ENCODE results near the gene KCTD15. TPM values are rescaled to one million over a fixed set of nuclear protein-coding genes. Genes with fewer than 3 reads are reported as not detected.

KCTD15 gene
- total RNA-seq, 2 donors from 2014 or later: 36.6 to 61.8 TPM

DNA sequence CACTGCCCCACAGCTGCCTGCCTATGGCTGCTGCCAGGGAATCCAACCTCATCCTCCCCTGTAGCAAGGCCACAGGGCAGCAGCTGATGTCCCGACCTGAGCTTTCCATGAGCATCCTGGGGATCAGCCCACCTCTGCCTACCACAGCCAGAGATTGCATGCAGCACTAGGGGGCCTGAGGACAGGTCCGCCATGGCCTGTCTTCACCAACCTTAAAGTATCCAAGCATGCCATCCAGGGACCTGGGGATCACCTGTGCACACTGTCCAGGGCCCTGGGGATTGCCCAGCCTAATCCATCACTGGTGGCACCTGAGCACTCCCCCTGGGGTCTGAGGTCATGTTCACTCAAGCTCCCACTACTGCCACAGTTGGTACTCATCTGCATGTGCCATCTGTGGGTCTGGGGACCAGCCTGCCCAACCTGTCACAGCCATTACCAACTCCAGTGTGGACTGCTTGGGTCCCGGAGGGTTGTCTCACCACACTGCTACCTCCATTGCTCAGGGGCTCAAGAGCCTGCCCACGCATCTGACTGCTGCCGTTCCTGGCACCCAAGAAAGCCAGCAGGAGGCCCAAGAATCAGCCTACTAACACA lies 53.0 kb downstream of the KCTD15 start:
- Histone ChIP-seq H3K4me1 (ENCODE audit: control insufficient read depth, insufficient read depth, low read length) (no peaks in the 10 kb centered on the region), H3K9ac (ENCODE audit: extremely low read depth, low read length, poor library complexity, severe bottlenecking) (no peak overlapping the region), H3K4me3 (ENCODE audit: low read length) (no peak overlapping the region), H3K27me3 (ENCODE audit: control insufficient read depth, insufficient read depth, low read length, poor library complexity, severe bottlenecking) (no peaks in the 10 kb centered on the region), H3K27ac (ENCODE audit: low read depth, low read length) (no peak overlapping the region), H3K9me3 (ENCODE audit: control insufficient read depth, low read length) (no peaks in the 10 kb centered on the region), H3K36me3 (ENCODE audit: control insufficient read depth, insufficient read depth, low read length) (no peaks in the 10 kb centered on the region)
- peaks cover 2% of the 10 kb centered on the region for H3K9me3 Mint-ChIP-seq
- 85 to 90% methylated on average over 2 to 5 of the region's 5 CpGs for WGBS, 2 experiments (ENCODE audit: insufficient coverage in 1 of 2, insufficient read length in 1 of 2)
- H3K27me3 Mint-ChIP-seq (ENCODE audit: insufficient read depth): no peaks in the 10 kb centered on the region
- H3K27ac Mint-ChIP-seq: no peak overlapping the region
- no peak for DNase-seq
- TF ChIP-seq, protein P1, sequence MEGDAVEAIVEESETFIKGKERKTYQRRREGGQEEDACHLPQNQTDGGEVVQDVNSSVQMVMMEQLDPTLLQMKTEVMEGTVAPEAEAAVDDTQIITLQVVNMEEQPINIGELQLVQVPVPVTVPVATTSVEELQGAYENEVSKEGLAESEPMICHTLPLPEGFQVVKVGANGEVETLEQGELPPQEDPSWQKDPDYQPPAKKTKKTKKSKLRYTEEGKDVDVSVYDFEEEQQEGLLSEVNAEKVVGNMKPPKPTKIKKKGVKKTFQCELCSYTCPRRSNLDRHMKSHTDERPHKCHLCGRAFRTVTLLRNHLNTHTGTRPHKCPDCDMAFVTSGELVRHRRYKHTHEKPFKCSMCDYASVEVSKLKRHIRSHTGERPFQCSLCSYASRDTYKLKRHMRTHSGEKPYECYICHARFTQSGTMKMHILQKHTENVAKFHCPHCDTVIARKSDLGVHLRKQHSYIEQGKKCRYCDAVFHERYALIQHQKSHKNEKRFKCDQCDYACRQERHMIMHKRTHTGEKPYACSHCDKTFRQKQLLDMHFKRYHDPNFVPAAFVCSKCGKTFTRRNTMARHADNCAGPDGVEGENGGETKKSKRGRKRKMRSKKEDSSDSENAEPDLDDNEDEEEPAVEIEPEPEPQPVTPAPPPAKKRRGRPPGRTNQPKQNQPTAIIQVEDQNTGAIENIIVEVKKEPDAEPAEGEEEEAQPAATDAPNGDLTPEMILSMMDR (conservative IDR thresholded peaks at IDR 0.05): no peak
- no peaks in the 10 kb centered on the region for H3K4me1 Mint-ChIP-seq
- H3K4me3 Mint-ChIP-seq: no peak overlapping the region
- no peaks in the 10 kb centered on the region for H3K36me3 Mint-ChIP-seq (ENCODE audit: low read depth)

DNA sequence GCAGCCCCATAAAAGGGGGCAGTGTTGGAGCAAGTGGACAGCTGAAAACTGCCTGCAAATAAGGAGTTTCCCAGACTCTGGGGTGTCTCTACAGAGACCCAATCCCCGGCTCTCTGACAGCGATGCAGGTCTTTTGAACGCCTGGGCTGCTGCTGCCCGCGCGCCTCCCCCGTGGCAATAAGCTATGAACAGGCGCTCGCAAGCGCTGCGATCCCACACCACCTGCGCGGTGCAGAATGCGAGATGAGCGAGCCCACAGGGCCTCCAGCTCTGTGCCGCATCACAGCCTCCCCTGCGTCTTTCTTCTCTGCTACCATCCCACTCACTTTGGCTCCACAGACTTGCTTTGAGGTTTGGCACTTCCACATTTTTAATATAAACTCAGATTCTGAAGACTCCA lies 62.3 kb downstream of the KCTD15 start:
- H3K9me3 ChIP-seq (ENCODE audit: control insufficient read depth, low read length): no peaks in the 10 kb centered on the region
- Mint-ChIP-seq H3K4me3 (no peak overlapping the region), H3K4me1 (no peaks in the 10 kb centered on the region), H3K36me3 (ENCODE audit: low read depth) (no peaks in the 10 kb centered on the region), H3K27me3 (ENCODE audit: insufficient read depth) (peaks cover 3% of the 10 kb centered on the region), H3K27ac (no peak overlapping the region), H3K9me3 (no peaks in the 10 kb centered on the region)
- TF ChIP-seq, protein P1 (conservative IDR thresholded peaks at IDR 0.05): no peak
- no peak for DNase-seq
- H3K27me3 ChIP-seq (ENCODE audit: control insufficient read depth, insufficient read depth, low read length, poor library complexity, severe bottlenecking): no peaks in the 10 kb centered on the region
- H3K4me3 ChIP-seq (ENCODE audit: low read length): no peak overlapping the region
- H3K4me1 ChIP-seq (ENCODE audit: control insufficient read depth, insufficient read depth, low read length): no peaks in the 10 kb centered on the region
- H3K36me3 ChIP-seq (ENCODE audit: control insufficient read depth, insufficient read depth, low read length): no peaks in the 10 kb centered on the region
- no peak overlapping the region for H3K27ac ChIP-seq (ENCODE audit: low read depth, low read length)
- 96% methylated on average over 16 to 17 of the region's 17 CpGs for WGBS, 2 experiments (ENCODE audit: insufficient coverage in 1 of 2, insufficient read length in 1 of 2)
- no peak overlapping the region for H3K9ac ChIP-seq (ENCODE audit: extremely low read depth, low read length, poor library complexity, severe bottlenecking)

DNA sequence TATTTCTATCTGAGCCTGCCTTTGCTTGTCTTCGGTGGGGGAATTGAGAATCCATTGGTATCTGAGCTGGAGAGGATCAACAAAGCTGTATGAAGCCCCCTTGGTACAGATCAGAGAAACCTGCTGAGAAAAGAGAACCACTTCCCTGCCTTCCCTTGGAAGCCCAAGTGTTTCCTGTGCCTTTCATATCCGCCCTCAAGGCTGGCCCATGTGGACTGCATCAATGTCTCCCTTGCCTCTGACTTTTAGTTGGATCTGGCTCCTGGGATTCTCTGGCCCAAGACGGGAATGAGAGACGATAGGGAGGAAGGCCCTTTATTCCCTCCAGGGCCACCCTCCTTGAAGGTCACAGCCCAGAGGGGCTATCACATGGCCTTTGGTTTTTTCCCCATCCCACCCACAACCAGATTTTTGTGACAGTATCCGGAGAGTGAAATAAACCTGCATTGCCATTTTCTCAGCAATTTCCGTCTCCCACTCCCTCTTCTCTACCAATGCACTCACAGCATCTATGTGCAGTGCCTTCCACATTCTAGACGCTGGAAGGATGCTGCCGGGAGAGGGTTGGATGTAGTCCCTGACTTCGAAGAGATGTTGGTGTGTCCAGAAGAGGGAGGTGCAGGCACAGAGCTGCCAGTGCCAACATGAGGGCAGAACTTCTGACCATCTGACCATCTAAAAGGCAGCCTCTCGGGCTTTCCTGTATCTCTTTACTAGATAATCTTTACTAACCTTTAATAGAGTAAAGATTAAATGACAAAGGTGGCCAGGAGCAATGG lies 63.8 kb downstream of the KCTD15 start:
- H3K9me3 Mint-ChIP-seq: no peaks in the 10 kb centered on the region
- TF ChIP-seq, protein P1 (conservative IDR thresholded peaks at IDR 0.05): peak; percentile 23

More for the DNA sequence above, 63.8 kb downstream of the KCTD15 start:
- no peak overlapping the region for H3K27ac ChIP-seq (ENCODE audit: low read depth, low read length)
- Mint-ChIP-seq H3K4me3 (no peak overlapping the region), H3K4me1 (no peaks in the 10 kb centered on the region), H3K27me3 (ENCODE audit: insufficient read depth) (peaks cover 3% of the 10 kb centered on the region), H3K36me3 (ENCODE audit: low read depth) (no peaks in the 10 kb centered on the region), H3K27ac (no peak overlapping the region)
- H3K4me1 ChIP-seq (ENCODE audit: control insufficient read depth, insufficient read depth, low read length): no peaks in the 10 kb centered on the region
- no peak for DNase-seq
- WGBS, 2 experiments (ENCODE audit: insufficient coverage in 1 of 2, insufficient read length in 1 of 2): 95 to 100% methylated on average over 3 to 10 of the region's 10 CpGs
- H3K4me3 ChIP-seq (ENCODE audit: low read length): no peak overlapping the region
- no peaks in the 10 kb centered on the region for H3K9me3 ChIP-seq (ENCODE audit: control insufficient read depth, low read length)
- no peaks in the 10 kb centered on the region for H3K27me3 ChIP-seq (ENCODE audit: control insufficient read depth, insufficient read depth, low read length, poor library complexity, severe bottlenecking)
- H3K9ac ChIP-seq (ENCODE audit: extremely low read depth, low read length, poor library complexity, severe bottlenecking): no peak overlapping the region
- no peaks in the 10 kb centered on the region for H3K36me3 ChIP-seq (ENCODE audit: control insufficient read depth, insufficient read depth, low read length)
